EL (cell line): Measurements from ENCODE around the gene SLC30A1.
A peak's percentile ranks its signal among the peaks of the same experiment; 100 is the strongest.
"Not testable (repeated sequence)": the region's sequence is repeated elsewhere in the genome, so short reads cannot be mapped to it uniquely, and the experiment has no call there.

Source experiments
- DNase-seq: peaks from one replicate; pipeline ENCODE4 v3.0.0-alpha.2; 2016

The SLC30A1 gene

GRCh38 chr1:211578640-211579439 lies at the start of gene SLC30A1:
Gene SLC30A1 (minus strand): TSS chr1:211579161. CDS start chr1:211578612, 549 bp downstream.
- DNase-seq: peak; percentile 98

GRCh38 chr1:211628417-211628816 lies 49.5 kb upstream of the SLC30A1 start:
- DNase-seq: no peak

- DNase-seq: no peak
Observed at GRCh38 chr1:211627259-211627658, 48.3 kb upstream of the SLC30A1 start.

- not testable (repeated sequence) for DNase-seq
Observed at GRCh38 chr1:211625866-211626265, 46.9 kb upstream of the SLC30A1 start.

- peak; percentile 38 for DNase-seq
Observed at GRCh38 chr1:211625040-211625439, 46.1 kb upstream of the SLC30A1 start.

- no peak for DNase-seq
Observed at GRCh38 chr1:211623515-211623914, 44.6 kb upstream of the SLC30A1 start.

GRCh38 chr1:211621447-211622198 lies 42.7 kb upstream of the SLC30A1 start:
- no peak for DNase-seq

GRCh38 chr1:211620097-211620496 lies 41.1 kb upstream of the SLC30A1 start:
- no peak for DNase-seq

GRCh38 chr1:211619033-211619996 lies 40.4 kb upstream of the SLC30A1 start:
- no peak for DNase-seq

GRCh38 chr1:211616965-211617297 lies 38.0 kb upstream of the SLC30A1 start:
- DNase-seq: no peak

- no peak for DNase-seq
Observed at GRCh38 chr1:211616231-211616964, 37.4 kb upstream of the SLC30A1 start.

- no peak for DNase-seq
Observed at GRCh38 chr1:211614615-211615014, 35.7 kb upstream of the SLC30A1 start.

GRCh38 chr1:211613951-211614350 lies 35.0 kb upstream of the SLC30A1 start:
- no peak for DNase-seq

GRCh38 chr1:211613108-211613947 lies 34.4 kb upstream of the SLC30A1 start:
- peak; percentile 94 for DNase-seq

GRCh38 chr1:211612786-211613107 lies 33.8 kb upstream of the SLC30A1 start:
- no peak for DNase-seq

GRCh38 chr1:211611818-211612217 lies 32.9 kb upstream of the SLC30A1 start:
- no peak for DNase-seq

GRCh38 chr1:211610779-211611556 lies 32.0 kb upstream of the SLC30A1 start:
- no peak for DNase-seq

GRCh38 chr1:211609120-211610024 lies 30.4 kb upstream of the SLC30A1 start:
- no peak for DNase-seq

GRCh38 chr1:211607754-211608473 lies 29.0 kb upstream of the SLC30A1 start:
- no peak for DNase-seq
